Embryonic facial prominence (tissue), 1 donor: Measurements from ENCODE around the gene PPP2R3B.
"Not testable (repeated sequence)": the region's sequence is repeated elsewhere in the genome, so short reads cannot be mapped to it uniquely, and the experiment has no call there.

Experiments
- DNase-seq: peaks from one replicate; pipeline ENCODE4 v3.0.0-alpha.2; 2016; ENCODE audit errors: extremely low spot score

Gene PPP2R3B

GRCh38 chrX:320126-320783 lies 66.5 kb downstream of the PPP2R3B start:
- no peak for DNase-seq

GRCh38 chrX:319579-320125 lies 67.1 kb downstream of the PPP2R3B start:
- DNase-seq = no peak

GRCh38 chrX:318739-319578 lies 67.7 kb downstream of the PPP2R3B start, which contains the start of gene GTPBP6:
Gene GTPBP6, minus strand, starts transcription at chrX:318796. Its CDS starts 9 bp downstream, at chrX:318787.
- peak; percentile 99 for DNase-seq

- peak; percentile 94 for DNase-seq
These were observed 68.5 kb downstream of the PPP2R3B start for GRCh38 chrX:318068-318738.

GRCh38 chrX:317424-318067 lies 69.2 kb downstream of the PPP2R3B start:
- no peak for DNase-seq

- DNase-seq = no peak
These were observed 70.1 kb downstream of the PPP2R3B start for GRCh38 chrX:316351-317325.

- DNase-seq = no peak
These were observed 71.7 kb downstream of the PPP2R3B start for GRCh38 chrX:314781-315595.

GRCh38 chrX:314049-314448 lies 72.7 kb downstream of the PPP2R3B start:
- no peak for DNase-seq

GRCh38 chrX:313546-313945 lies 73.2 kb downstream of the PPP2R3B start:
- DNase-seq = no peak

GRCh38 chrX:312621-313331 lies 73.9 kb downstream of the PPP2R3B start:
- no peak for DNase-seq

GRCh38 chrX:311156-312129 lies 75.3 kb downstream of the PPP2R3B start:
- no peak for DNase-seq

GRCh38 chrX:310621-311155 lies 76.0 kb downstream of the PPP2R3B start:
- DNase-seq = no peak

GRCh38 chrX:308821-309520 lies 77.7 kb downstream of the PPP2R3B start:
- DNase-seq = no peak

GRCh38 chrX:307261-308111 lies 79.2 kb downstream of the PPP2R3B start:
- DNase-seq = no peak

GRCh38 chrX:306614-307251 lies 80.0 kb downstream of the PPP2R3B start:
- not testable (repeated sequence) for DNase-seq
